ENCODE data around the gene MYLK.

DNA sequence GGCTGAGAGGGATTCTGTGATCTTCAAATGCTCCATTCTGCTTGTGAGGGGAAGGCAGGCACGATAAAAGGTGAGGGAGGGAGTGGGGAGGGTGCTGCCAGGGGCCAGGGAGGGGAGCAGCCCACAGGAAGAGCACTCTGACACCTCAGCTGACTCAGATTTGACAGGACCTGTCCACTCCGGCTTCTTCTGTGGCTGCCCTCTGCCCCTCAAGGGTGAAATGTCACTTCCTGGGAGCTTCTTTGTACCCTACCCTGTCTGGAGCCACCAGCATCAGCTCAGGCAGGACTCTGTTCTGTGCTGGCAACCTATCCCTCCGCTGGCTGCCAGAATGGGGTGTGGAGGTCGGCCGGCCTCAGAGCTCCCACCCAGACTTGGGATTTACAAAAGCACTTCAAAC is 185.3 kb downstream of the MYLK start:
- TF ChIP-seq, protein P1, sequence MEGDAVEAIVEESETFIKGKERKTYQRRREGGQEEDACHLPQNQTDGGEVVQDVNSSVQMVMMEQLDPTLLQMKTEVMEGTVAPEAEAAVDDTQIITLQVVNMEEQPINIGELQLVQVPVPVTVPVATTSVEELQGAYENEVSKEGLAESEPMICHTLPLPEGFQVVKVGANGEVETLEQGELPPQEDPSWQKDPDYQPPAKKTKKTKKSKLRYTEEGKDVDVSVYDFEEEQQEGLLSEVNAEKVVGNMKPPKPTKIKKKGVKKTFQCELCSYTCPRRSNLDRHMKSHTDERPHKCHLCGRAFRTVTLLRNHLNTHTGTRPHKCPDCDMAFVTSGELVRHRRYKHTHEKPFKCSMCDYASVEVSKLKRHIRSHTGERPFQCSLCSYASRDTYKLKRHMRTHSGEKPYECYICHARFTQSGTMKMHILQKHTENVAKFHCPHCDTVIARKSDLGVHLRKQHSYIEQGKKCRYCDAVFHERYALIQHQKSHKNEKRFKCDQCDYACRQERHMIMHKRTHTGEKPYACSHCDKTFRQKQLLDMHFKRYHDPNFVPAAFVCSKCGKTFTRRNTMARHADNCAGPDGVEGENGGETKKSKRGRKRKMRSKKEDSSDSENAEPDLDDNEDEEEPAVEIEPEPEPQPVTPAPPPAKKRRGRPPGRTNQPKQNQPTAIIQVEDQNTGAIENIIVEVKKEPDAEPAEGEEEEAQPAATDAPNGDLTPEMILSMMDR (IDR thresholded peaks at IDR 0.05): no peak
- TF ChIP-seq POLR2A (IDR thresholded peaks at IDR 0.05): no peak
